GM21367 (cell line): ENCODE results near the gene KLK2.
"Not testable (repeated sequence)": the region's sequence is repeated elsewhere in the genome, so short reads cannot be mapped to it uniquely, and the experiment has no call there.

Experiments
- ATAC-seq: cut with Tn5 transposase; IDR thresholded peaks from one replicate; pipeline ENCODE4 v1.9.1; 2021; ENCODE audit not compliant: unreplicated experiment

Gene KLK2

GRCh38 chr19:50891253-50891625 lies 18.0 kb downstream of the KLK2 start:
- ATAC-seq, result no peak

- ATAC-seq, result no peak
These were observed 20.0 kb downstream of the KLK2 start for GRCh38 chr19:50893047-50893736.

- no peak for ATAC-seq
These were observed 21.5 kb downstream of the KLK2 start for GRCh38 chr19:50894478-50895356.

- not testable (repeated sequence) for ATAC-seq
These were observed 22.9 kb downstream of the KLK2 start for GRCh38 chr19:50896089-50896590.

- peak; percentile 68 for ATAC-seq
These were observed 23.5 kb downstream of the KLK2 start for GRCh38 chr19:50896591-50897190.

- ATAC-seq, result no peak
These were observed 24.0 kb downstream of the KLK2 start for GRCh38 chr19:50897191-50897607.

- no peak for ATAC-seq
These were observed 24.4 kb downstream of the KLK2 start for GRCh38 chr19:50897612-50898011.

GRCh38 chr19:50898018-50898417 lies 24.8 kb downstream of the KLK2 start:
- ATAC-seq, result no peak

- ATAC-seq, result no peak
These were observed 26.3 kb downstream of the KLK2 start for GRCh38 chr19:50899569-50899968.

- no peak for ATAC-seq
These were observed 29.4 kb downstream of the KLK2 start for GRCh38 chr19:50902640-50903039.

GRCh38 chr19:50906217-50906616 lies 33.0 kb downstream of the KLK2 start:
- ATAC-seq, result no peak

- ATAC-seq, result no peak
These were observed 35.1 kb downstream of the KLK2 start for GRCh38 chr19:50908336-50908735.

- ATAC-seq, result no peak
These were observed 36.2 kb downstream of the KLK2 start for GRCh38 chr19:50909240-50910070.

GRCh38 chr19:50910722-50911121 lies 37.5 kb downstream of the KLK2 start:
- ATAC-seq, result no peak

- no peak for ATAC-seq
These were observed 38.2 kb downstream of the KLK2 start, which contains the start of gene KLK4 for GRCh38 chr19:50911206-50912101. TSS of gene KLK4 (minus strand) at chr19:50911395. CDS start at chr19:50910738, 657 bp downstream.

GRCh38 chr19:50912102-50912599 lies 38.9 kb downstream of the KLK2 start:
- ATAC-seq, result no peak

GRCh38 chr19:50912727-50913716 lies 39.8 kb downstream of the KLK2 start:
- ATAC-seq, result no peak

GRCh38 chr19:50916069-50916468 lies 42.8 kb downstream of the KLK2 start:
- no peak for ATAC-seq
